ENCODE measurements around the gene MAPK4.

MAPK4 gene

DNA sequence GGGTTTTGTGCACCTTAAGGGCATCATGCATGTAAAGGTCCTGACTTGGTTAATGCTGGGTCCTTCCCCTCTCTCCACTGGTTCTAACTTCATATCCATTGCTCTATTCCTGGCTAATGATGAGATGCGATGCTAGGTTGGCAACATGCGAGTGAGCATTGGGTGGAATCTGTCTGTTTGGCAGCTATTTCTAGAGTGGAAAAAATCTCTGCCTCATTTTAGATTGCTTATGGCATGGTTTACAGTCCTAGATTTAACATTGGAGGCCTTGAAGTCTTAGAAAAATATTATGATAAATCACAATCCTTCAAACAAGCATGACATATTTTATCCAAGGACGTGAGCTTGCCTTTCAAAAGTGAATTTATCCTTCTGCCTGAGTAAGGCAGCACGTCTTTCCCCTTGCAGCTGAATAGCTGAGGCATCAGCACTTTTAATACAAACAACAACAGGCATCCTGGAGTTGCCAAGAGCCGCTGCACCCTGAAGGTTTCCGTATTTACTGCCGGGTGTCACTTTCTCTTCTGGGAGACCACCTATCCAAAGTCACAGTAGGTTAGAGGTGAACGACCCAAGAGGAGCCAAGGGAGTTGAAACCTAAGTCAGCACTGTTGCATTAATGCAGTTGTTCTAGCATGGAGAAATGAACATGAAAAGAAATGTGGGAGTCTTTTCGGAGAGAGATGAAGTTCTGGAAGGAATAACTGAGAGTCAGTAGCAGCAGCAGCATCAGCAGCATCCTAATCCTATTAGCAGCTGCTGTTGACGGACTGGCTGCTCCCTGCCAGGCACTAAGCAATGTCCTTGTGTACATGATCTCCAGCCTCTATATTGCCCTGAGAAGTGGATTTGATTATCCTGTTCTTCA is 78.4 kb downstream of the MAPK4 start:
- no peak overlapping the region for H3K27ac ChIP-seq (ENCODE audit: poor library complexity, severe bottlenecking)
- DNase-seq (ENCODE audit: low spot score) (no peak), ATAC-seq (ENCODE audit: low read depth) (no peak)
- no peaks in the 10 kb centered on the region for H3K27me3 ChIP-seq (ENCODE audit: insufficient read depth, poor library complexity, severe bottlenecking)
- H3K4me3 ChIP-seq (ENCODE audit: severe bottlenecking) = no peak overlapping the region
- no peaks in the 10 kb centered on the region for H3K36me3 ChIP-seq (ENCODE audit: low read depth)
- no peaks in the 10 kb centered on the region for H3K9me3 ChIP-seq (ENCODE audit: severe bottlenecking)
- H3K4me1 ChIP-seq (ENCODE audit: insufficient read depth, poor library complexity, severe bottlenecking) = peaks cover 4% of the 10 kb centered on the region
- TF ChIP-seq, protein P1, sequence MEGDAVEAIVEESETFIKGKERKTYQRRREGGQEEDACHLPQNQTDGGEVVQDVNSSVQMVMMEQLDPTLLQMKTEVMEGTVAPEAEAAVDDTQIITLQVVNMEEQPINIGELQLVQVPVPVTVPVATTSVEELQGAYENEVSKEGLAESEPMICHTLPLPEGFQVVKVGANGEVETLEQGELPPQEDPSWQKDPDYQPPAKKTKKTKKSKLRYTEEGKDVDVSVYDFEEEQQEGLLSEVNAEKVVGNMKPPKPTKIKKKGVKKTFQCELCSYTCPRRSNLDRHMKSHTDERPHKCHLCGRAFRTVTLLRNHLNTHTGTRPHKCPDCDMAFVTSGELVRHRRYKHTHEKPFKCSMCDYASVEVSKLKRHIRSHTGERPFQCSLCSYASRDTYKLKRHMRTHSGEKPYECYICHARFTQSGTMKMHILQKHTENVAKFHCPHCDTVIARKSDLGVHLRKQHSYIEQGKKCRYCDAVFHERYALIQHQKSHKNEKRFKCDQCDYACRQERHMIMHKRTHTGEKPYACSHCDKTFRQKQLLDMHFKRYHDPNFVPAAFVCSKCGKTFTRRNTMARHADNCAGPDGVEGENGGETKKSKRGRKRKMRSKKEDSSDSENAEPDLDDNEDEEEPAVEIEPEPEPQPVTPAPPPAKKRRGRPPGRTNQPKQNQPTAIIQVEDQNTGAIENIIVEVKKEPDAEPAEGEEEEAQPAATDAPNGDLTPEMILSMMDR (IDR thresholded peaks at IDR 0.05; ENCODE audit: poor library complexity, severe bottlenecking) = no peak

DNA sequence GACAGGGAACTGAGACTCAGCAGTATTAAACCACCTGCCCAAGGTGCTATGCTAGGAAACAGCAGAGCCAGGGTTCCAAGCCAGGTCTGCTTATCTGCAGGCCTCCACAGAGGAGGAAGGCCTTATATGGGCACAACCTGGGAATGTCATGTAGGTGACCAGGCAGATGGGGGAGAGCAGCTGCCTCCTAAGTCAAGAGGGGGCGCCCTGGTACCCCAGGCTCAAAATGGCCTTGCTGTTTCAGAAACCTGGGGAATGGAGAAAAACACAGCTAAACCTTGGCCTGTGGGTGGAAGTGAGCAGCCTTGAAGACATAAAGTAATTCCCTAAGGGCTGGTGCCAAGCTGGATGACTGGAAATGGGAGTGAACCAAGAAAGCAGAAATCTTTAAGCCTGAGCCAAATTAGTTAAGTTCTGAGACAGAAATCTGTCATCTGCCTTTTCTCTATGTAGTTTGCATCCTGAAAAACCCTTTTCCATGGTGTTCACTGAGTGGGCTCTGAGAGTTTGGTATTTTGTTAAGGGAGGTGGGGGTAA is 79.1 kb downstream of the MAPK4 start:
- TF ChIP-seq, protein P1 (IDR thresholded peaks at IDR 0.05; ENCODE audit: poor library complexity, severe bottlenecking) = no peak
- no peak overlapping the region for H3K27ac ChIP-seq (ENCODE audit: poor library complexity, severe bottlenecking)
- H3K9me3 ChIP-seq (ENCODE audit: severe bottlenecking) = no peaks in the 10 kb centered on the region
- H3K4me3 ChIP-seq (ENCODE audit: severe bottlenecking) = no peak overlapping the region
- no peak for ATAC-seq (ENCODE audit: low read depth)
- no peaks in the 10 kb centered on the region for H3K36me3 ChIP-seq (ENCODE audit: low read depth)
- H3K27me3 ChIP-seq (ENCODE audit: insufficient read depth, poor library complexity, severe bottlenecking) = no peaks in the 10 kb centered on the region
- no peaks in the 10 kb centered on the region for H3K4me1 ChIP-seq (ENCODE audit: insufficient read depth, poor library complexity, severe bottlenecking)
- no peak for DNase-seq (ENCODE audit: low spot score)

DNA sequence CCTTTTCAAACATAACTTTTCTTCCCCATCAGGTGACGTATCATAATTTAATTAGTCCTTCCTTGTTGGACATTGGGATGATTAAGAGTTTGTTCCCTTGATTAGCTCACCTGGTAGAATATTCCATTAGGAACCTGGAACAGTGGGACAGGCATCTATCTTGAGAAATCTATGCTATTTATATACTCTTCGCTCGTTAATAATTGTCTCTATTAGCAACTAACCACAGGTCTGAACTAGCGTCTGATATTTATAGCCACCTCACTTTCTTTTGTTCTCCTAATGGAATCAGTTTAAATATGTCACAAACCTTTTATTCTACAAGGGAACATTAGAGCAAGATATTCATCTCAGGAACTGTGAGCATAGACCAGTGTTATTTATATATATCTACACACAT is 79.8 kb downstream of the MAPK4 start:
- Histone ChIP-seq H3K27ac (ENCODE audit: poor library complexity, severe bottlenecking) (no peak overlapping the region), H3K27me3 (ENCODE audit: insufficient read depth, poor library complexity, severe bottlenecking) (no peaks in the 10 kb centered on the region), H3K4me3 (ENCODE audit: severe bottlenecking) (no peak overlapping the region), H3K9me3 (ENCODE audit: severe bottlenecking) (no peaks in the 10 kb centered on the region), H3K4me1 (ENCODE audit: insufficient read depth, poor library complexity, severe bottlenecking) (no peaks in the 10 kb centered on the region), H3K36me3 (ENCODE audit: low read depth) (no peaks in the 10 kb centered on the region)
- no peak for DNase-seq (ENCODE audit: low spot score)
- TF ChIP-seq, protein P1 (IDR thresholded peaks at IDR 0.05; ENCODE audit: poor library complexity, severe bottlenecking) = no peak
- no peak for ATAC-seq (ENCODE audit: low read depth)

DNA sequence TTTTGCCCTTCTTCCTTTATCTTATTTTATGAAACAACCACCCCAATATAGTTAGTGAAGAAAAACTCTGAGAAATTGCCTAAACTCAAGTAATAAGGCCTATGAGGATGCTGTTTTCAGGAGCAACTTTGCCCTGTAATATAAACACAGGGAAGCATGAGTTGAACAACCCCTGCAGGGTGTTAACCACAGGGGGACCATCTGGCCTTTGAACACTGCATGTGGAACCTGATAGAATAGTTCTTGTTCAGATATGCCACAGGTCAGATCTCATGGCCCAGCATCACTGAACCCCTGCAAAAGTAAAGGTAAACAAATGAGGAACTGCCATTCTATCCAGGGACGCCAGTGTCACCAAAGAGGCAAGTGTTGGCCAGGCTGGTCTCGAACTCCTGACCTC is 82.6 kb downstream of the MAPK4 start:
- H3K4me1 ChIP-seq (ENCODE audit: insufficient read depth, poor library complexity, severe bottlenecking) = no peaks in the 10 kb centered on the region
- no peaks in the 10 kb centered on the region for H3K27me3 ChIP-seq (ENCODE audit: insufficient read depth, poor library complexity, severe bottlenecking)
- H3K36me3 ChIP-seq (ENCODE audit: low read depth) = no peaks in the 10 kb centered on the region
- H3K4me3 ChIP-seq (ENCODE audit: severe bottlenecking) = no peak overlapping the region
- H3K27ac ChIP-seq (ENCODE audit: poor library complexity, severe bottlenecking) = no peak overlapping the region
- no peak for ATAC-seq (ENCODE audit: low read depth)
- no peak for DNase-seq (ENCODE audit: low spot score)
- H3K9me3 ChIP-seq (ENCODE audit: severe bottlenecking) = no peaks in the 10 kb centered on the region
- TF ChIP-seq, protein P1 (IDR thresholded peaks at IDR 0.05; ENCODE audit: poor library complexity, severe bottlenecking) = no peak

DNA sequence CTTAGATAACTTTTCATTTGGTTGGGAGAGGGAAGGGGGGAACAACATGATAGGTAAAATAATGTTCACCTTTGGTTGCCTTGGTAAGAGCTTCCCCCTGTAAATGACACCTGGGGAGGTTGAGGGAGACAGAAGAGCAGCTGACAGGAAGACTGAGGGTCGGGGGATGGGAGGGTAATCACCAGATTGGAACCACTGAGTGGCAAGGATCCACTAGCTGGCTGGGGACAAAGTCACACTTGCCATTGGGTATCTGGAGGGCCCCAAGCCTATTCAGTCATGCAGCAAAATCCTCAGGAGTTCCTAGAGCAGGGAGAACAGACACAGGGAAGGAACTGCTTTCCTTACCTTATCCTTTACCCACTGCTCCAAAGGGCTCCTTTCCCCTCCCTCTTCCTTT is 84.3 kb downstream of the MAPK4 start:
- DNase-seq (ENCODE audit: low spot score) (no peak), ATAC-seq (ENCODE audit: low read depth) (no peak)
- Histone ChIP-seq H3K4me3 (ENCODE audit: severe bottlenecking) (no peak overlapping the region), H3K27ac (ENCODE audit: poor library complexity, severe bottlenecking) (no peak overlapping the region), H3K36me3 (ENCODE audit: low read depth) (no peaks in the 10 kb centered on the region), H3K4me1 (ENCODE audit: insufficient read depth, poor library complexity, severe bottlenecking) (no peaks in the 10 kb centered on the region), H3K9me3 (ENCODE audit: severe bottlenecking) (no peaks in the 10 kb centered on the region), H3K27me3 (ENCODE audit: insufficient read depth, poor library complexity, severe bottlenecking) (no peaks in the 10 kb centered on the region)
- TF ChIP-seq, protein P1 (IDR thresholded peaks at IDR 0.05; ENCODE audit: poor library complexity, severe bottlenecking) = no peak

All from RWPE2 (cell line).